K562 (cell line): ENCODE data around the gene BPIFB6. TPM values are rescaled to one million over a fixed set of nuclear protein-coding genes. Genes with fewer than 3 reads are reported as not detected.

Source experiments
- ATAC-seq: fragments of 200-7000 bp; cut with Tn5 transposase; 3 replicates; pipeline ENCODE4 v1.9.1; 2020; ENCODE audit warnings: moderate library complexity
- BruUV-seq: library from RNA; stranded (reverse); fragments of 400-500 nt; replicated peaks from 2 replicates; lab custom pipeline; 2021; lab: Mats Ljungman, UMichigan
- CTCF ChIA-PET: fragments of 300-600 bp; formaldehyde crosslinking; extraction: SDS; loops from one replicate; lab custom pipeline; 2021; ENCODE audit warnings: low intra/inter-chr PET ratio; lab: Yijun Ruan, JAX
- POLR2A ChIA-PET: fragments of 300-600, 350-650 bp; sonication (Branson Sonifier 250); formaldehyde crosslinking; extraction: SDS; loops from one replicate; lab custom pipeline; 2021; ENCODE audit warnings: antibody characterized with exemption, inconsistent platforms; lab: Yijun Ruan, JAX
- DNase-seq, 4 experiments: peaks; one replicate each; pipeline versions ENCODE4 v3.0.0 to v3.0.0-alpha.2; 2011 to 2018; ENCODE audit warnings: low spot score in 3 of 4, mixed read lengths in 3 of 4; ENCODE audit errors: extremely low read depth in 1 of 4
- FAIRE-seq: peaks from 2 replicates; lab custom pipeline; 2011; peaks lifted over from hg19 to GRCh38; lab: Jason Lieb, UNC
- H2AFZ ChIP-seq: 2 replicates; pipeline ENCODE4 v1.6.0; 2011; ENCODE audit warnings: low read depth, low read length, control low read depth, inconsistent platforms
- H3K27ac ChIP-seq: fragments of 200-600 bp; 3 replicates; pipeline ENCODE4 v1.8.0; 2011; ENCODE audit warnings: low read depth, mild to moderate bottlenecking, control low read depth, inconsistent platforms, low read length, moderate library complexity, mixed read lengths; ENCODE audit errors: extremely low read depth
- H3K27me3 ChIP-seq, 2 experiments: fragments of 300-600 bp in 1 of 2; 2 replicates in 1 of 2; 3 replicates in 1 of 2; pipeline versions ENCODE4 v1.6.0 to v1.8.0; 2011; ENCODE audit warnings: inconsistent platforms in 2 of 2, low read length in 2 of 2, mild to moderate bottlenecking in 1 of 2, mixed read lengths in 1 of 2, moderate library complexity in 1 of 2; ENCODE audit not compliant: control insufficient read depth in 2 of 2, insufficient read depth in 2 of 2
- H3K36me3 ChIP-seq: fragments of 300-600 bp; 3 replicates; pipeline ENCODE4 v1.8.0; 2011; ENCODE audit warnings: mild to moderate bottlenecking, low read length, inconsistent platforms; ENCODE audit not compliant: control insufficient read depth, insufficient read depth
- H3K4me1 ChIP-seq, 2 experiments: fragments of 200-600 bp in 1 of 2; replicated peaks in 1 of 2; 2 replicates in 1 of 2; 3 replicates in 1 of 2; pipeline versions ENCODE4 v1.5.1 to v1.8.0; 2011; ENCODE audit warnings: inconsistent platforms in 2 of 2, low read length in 2 of 2, mild to moderate bottlenecking in 1 of 2, mixed read lengths in 1 of 2, moderate library complexity in 1 of 2; ENCODE audit not compliant: control insufficient read depth in 2 of 2, insufficient read depth in 2 of 2
- H3K4me2 ChIP-seq: 2 replicates; pipeline ENCODE4 v1.6.1; 2011; ENCODE audit warnings: low read length, control low read depth, inconsistent platforms, mixed read lengths; ENCODE audit not compliant: insufficient read depth
- H3K4me3 ChIP-seq: fragments of 200-600 bp; sonication (generic), shearing (Covaris generic); 2 replicates; pipeline ENCODE4 v1.5.1; 2016; ENCODE audit warnings: control low read depth, inconsistent platforms
- H3K79me2 ChIP-seq: fragments of 200-600 bp; 3 replicates; pipeline ENCODE4 v1.8.0; 2011; ENCODE audit warnings: low read length, inconsistent platforms; ENCODE audit not compliant: control insufficient read depth, insufficient read depth
- H3K9ac ChIP-seq, 2 experiments: 2 replicates each; pipeline versions ENCODE4 v1.6.0 to v1.6.1; 2011; ENCODE audit warnings: low read depth in 2 of 2, low read length in 2 of 2, control low read depth in 1 of 2, inconsistent platforms in 1 of 2, mild to moderate bottlenecking in 1 of 2, mixed read lengths in 1 of 2; ENCODE audit not compliant: insufficient read depth in 1 of 2
- H3K9me1 ChIP-seq: one replicate; pipeline ENCODE4 v1.6.0; 2011; ENCODE audit warnings: inconsistent platforms, mild to moderate bottlenecking, low read length, moderate library complexity; ENCODE audit not compliant: control insufficient read depth, insufficient read depth
- H3K9me3 ChIP-seq: replicated peaks from 2 replicates; pipeline ENCODE4 v1.5.1; 2011; ENCODE audit warnings: low read depth, low read length, inconsistent platforms; ENCODE audit not compliant: control insufficient read depth, insufficient read depth
- H4K20me1 ChIP-seq: replicated peaks from 2 replicates; pipeline ENCODE4 v1.6.1; 2011; ENCODE audit warnings: low read length, inconsistent platforms, mixed read lengths; ENCODE audit not compliant: control insufficient read depth, insufficient read depth
- AFF4 ChIP-seq: sonication (generic); formaldehyde crosslinking; IDR thresholded peaks from 2 replicates; pipeline ENCODE4 v1.8.0; 2023; ENCODE audit warnings: mild to moderate bottlenecking, missing genetic modification reagents
- ARID1B ChIP-seq: fragments of 450-650 bp; IDR thresholded peaks from 2 replicates; pipeline ENCODE4 v1.6.1; 2016; ENCODE audit warnings: antibody characterized with exemption, mild to moderate bottlenecking, inconsistent platforms
- ELF1 ChIP-seq: fragments of 200-800 bp; sonication (Bioruptor generic); IDR thresholded peaks from 2 replicates; pipeline ENCODE4 v1.6.1; 2016; ENCODE audit warnings: missing genetic modification characterization, missing compliant biosample characterization
- ETS2 ChIP-seq: IDR thresholded peaks from 2 replicates; pipeline ENCODE4 v1.6.1; 2016; ENCODE audit warnings: borderline replicate concordance, missing genetic modification characterization, mild to moderate bottlenecking, moderate library complexity, missing compliant biosample characterization; ENCODE audit not compliant: poor library complexity, severe bottlenecking
- EWSR1 ChIP-seq: fragments of 450-650 bp; IDR thresholded peaks from 2 replicates; pipeline ENCODE4 v1.6.1; 2018; ENCODE audit warnings: borderline replicate concordance, mild to moderate bottlenecking, low read depth, moderate library complexity; ENCODE audit not compliant: partially characterized antibody
- FOXK1 ChIP-seq: sonication (generic); formaldehyde crosslinking; IDR thresholded peaks from 2 replicates; pipeline ENCODE4 v1.8.0; 2022; ENCODE audit warnings: missing genetic modification reagents, mild to moderate bottlenecking, borderline replicate concordance
- FUS ChIP-seq: fragments of 200-400 bp; formaldehyde crosslinking; optimal IDR thresholded peaks from 2 replicates; pipeline ENCODE3; 2017; ENCODE audit warnings: low read depth, low read length
- GABPB2 ChIP-seq: fragments of 250-450 bp; sonication (Bioruptor Pico); conservative IDR thresholded peaks from 2 replicates; pipeline ENCODE4 v1.5.1; 2021; ENCODE audit warnings: mild to moderate bottlenecking
- NFE2L1 ChIP-seq: fragments of 450-650 bp; IDR thresholded peaks from 2 replicates; pipeline ENCODE4 v1.6.1; 2016; ENCODE audit warnings: missing genetic modification characterization, low read depth, mild to moderate bottlenecking, missing compliant biosample characterization, moderate library complexity, borderline replicate concordance
- PHTF2 ChIP-seq: fragments of 250-450 bp; sonication (Bioruptor Pico); IDR thresholded peaks from 2 replicates; pipeline ENCODE4 v1.5.0; 2021; ENCODE audit warnings: mild to moderate bottlenecking
- TBP ChIP-seq: optimal IDR thresholded peaks from 2 replicates; pipeline ENCODE3; 2011; ENCODE audit warnings: low read depth, low read length, improper control_type of control experiment
- ZNF347 ChIP-seq: fragments of 450-650 bp; formaldehyde crosslinking; IDR thresholded peaks from 2 replicates; pipeline ENCODE4 v1.4.0; 2020; ENCODE audit warnings: low read depth, mild to moderate bottlenecking, moderate library complexity
- ZNF436 ChIP-seq: fragments of 250-450, 450-650 bp; sonication (Bioruptor Pico); formaldehyde crosslinking; IDR thresholded peaks from 2 replicates; pipeline ENCODE4 v1.7.0; 2020; ENCODE audit warnings: mild to moderate bottlenecking
- ZNF695 ChIP-seq: fragments of 450-650 bp; formaldehyde crosslinking; IDR thresholded peaks from 2 replicates; pipeline ENCODE4 v1.4.0; 2020; ENCODE audit warnings: mild to moderate bottlenecking, moderate library complexity
- ZNF75A ChIP-seq: fragments of 450-650 bp; formaldehyde crosslinking; IDR thresholded peaks from 2 replicates; pipeline ENCODE4 v1.4.0; 2020; ENCODE audit warnings: mild to moderate bottlenecking
- ZNF79 ChIP-seq: fragments of 250-450 bp; sonication (Bioruptor Pico); IDR thresholded peaks from 2 replicates; pipeline ENCODE4 v1.4.0; 2020; ENCODE audit warnings: low read depth, mild to moderate bottlenecking, moderate library complexity
- WGBS: fragments of 100-300 bp; shearing (Covaris generic); methylation state at CpG from one replicate; pipeline ENCODE4 v1.1.6; 2016; ENCODE audit warnings: low coverage, mixed read lengths; ENCODE audit not compliant: insufficient coverage; ENCODE audit errors: missing lambda C conversion rate; 5-methylcytosine and 5-hydroxymethylcytosine counted together
- in situ Hi-C: fragments of 300-500 bp; cut with MboI; formaldehyde crosslinking; loops from 4 replicates; pipeline ENCODE4 v1.15.0; 2018; ENCODE audit warnings: inconsistent platforms, mixed read lengths
- intact Hi-C: fragments of 100-400 bp; cut with micrococcal nuclease; formaldehyde crosslinking; loops from 2 replicates; pipeline ENCODE4 v1.14.2; 2022
- polyA plus RNA-seq, 8 experiments: library from polyadenylated mRNA; depleted of rRNA in 4 of 8; stranded (reverse) in 5 of 8; unstranded in 3 of 8; fragments of >200 nt; fragmentation: Nextera tagmentation in 2 of 8; fragmentation: Illumina TruSeq in 1 of 8; extraction: Ambion mirVana in 2 of 8; extraction: Trizol in 1 of 8; gene quantifications; 2 replicates each; pipeline versions ENCODE4 v1.2.1 to v1.2.3, GENCODE V29; 2011 to 2014; ENCODE audit warnings: inconsistent platforms in 1 of 8, missing spikeins in 1 of 8
- total RNA-seq, 7 experiments: library from RNA; depleted of rRNA in 6 of 7; stranded (reverse); fragments of >200 nt in 6 of 7; fragmentation: Illumina TruSeq in 2 of 7; extraction: Trizol in 2 of 7; gene quantifications; 2 replicates each; pipeline versions ENCODE4 v1.2.1 to v1.2.3, GENCODE V29; 2011 to 2021; ENCODE audit warnings: low replicate concordance in 1 of 7
- TF ChIP-seq, protein P1 (sequence below): sonication (generic); formaldehyde crosslinking; IDR thresholded peaks from 2 replicates; pipeline ENCODE4 v1.8.1; 2022; ENCODE audit warnings: missing genetic modification reagents

Gene BPIFB6
- total and polyA plus RNA-seq, 9 of the 15 experiments (the other 6 are each of a cell fraction or from before 2014, with no cell fraction given) = not detected

DNA sequence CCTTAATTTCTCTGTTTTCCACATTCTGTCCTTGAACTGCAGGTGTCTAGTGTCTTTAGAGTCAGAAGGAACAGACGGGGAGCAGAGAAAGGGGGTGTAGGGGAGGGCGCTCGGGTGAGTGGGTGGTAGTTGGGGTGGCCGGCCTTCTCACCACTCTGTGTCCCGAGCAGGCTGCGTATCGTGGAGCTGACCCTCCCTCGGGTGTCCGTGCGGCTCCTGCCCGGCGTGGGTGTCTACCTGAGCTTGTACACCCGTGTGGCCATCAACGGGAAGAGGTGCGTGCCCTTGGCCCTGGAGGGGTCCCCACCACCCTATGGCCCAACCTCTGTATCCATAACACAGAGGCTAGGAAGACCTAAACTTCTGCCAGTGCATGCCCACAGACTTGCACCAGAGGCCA, 53.3 kb downstream of the BPIFB6 start:
- Histone ChIP-seq H3K9ac (no peak overlapping the region), H3K9me3 (no peaks in the 10 kb centered on the region), H3K4me1 (peaks cover 0 to 5% of the 10 kb centered on the region in 2 experiments; a peak in 1 of 5 replicates), H3K79me2 (no peaks in the 10 kb centered on the region), H4K20me1 (peaks cover 7% of the 10 kb centered on the region; the same call in 1 of the 2 replicates), H2AFZ (no peak overlapping the region), H3K9me1 (no peaks in the 10 kb centered on the region), H3K4me3 (no peak overlapping the region), H3K27me3 (peaks cover 14 to 50% of the 10 kb centered on the region in 2 experiments; a peak in 4 of 5 replicates), H3K27ac (no peak overlapping the region), H3K36me3 (no peaks in the 10 kb centered on the region), H3K4me2 (no peak overlapping the region)
- intact Hi-C loops (no loop called here), in situ Hi-C loops (no loop called here)
- 2% methylated on average over 14 of the region's 15 CpGs for WGBS
- ATAC-seq = no peak
- DNase-seq = no peak
- ChIA-PET POLR2A (no interaction called here), CTCF (no interaction called here)
- no peak for TF ChIP-seq ZNF436
- TF ChIP-seq ZNF695 (CRISPR knock-in tag) = no peak
- no peak for TF ChIP-seq ZNF75A
- no peak for TF ChIP-seq ZNF79 (CRISPR knock-in tag)
- no peak for TF ChIP-seq ELF1 (tag)
- TF ChIP-seq ARID1B = no peak
- TF ChIP-seq EWSR1 = no peak
- TF ChIP-seq FUS = no peak
- no peak for TF ChIP-seq FOXK1
- no peak for TF ChIP-seq AFF4 (CRISPR knock-in tag)
- TF ChIP-seq, protein P1, sequence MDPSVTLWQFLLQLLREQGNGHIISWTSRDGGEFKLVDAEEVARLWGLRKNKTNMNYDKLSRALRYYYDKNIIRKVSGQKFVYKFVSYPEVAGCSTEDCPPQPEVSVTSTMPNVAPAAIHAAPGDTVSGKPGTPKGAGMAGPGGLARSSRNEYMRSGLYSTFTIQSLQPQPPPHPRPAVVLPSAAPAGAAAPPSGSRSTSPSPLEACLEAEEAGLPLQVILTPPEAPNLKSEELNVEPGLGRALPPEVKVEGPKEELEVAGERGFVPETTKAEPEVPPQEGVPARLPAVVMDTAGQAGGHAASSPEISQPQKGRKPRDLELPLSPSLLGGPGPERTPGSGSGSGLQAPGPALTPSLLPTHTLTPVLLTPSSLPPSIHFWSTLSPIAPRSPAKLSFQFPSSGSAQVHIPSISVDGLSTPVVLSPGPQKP = no peak
- TF ChIP-seq GABPB2 (CRISPR knock-in tag) = no peak
- TF ChIP-seq PHTF2 (CRISPR knock-in tag) = no peak
- no peak for TF ChIP-seq ZNF347
- TF ChIP-seq NFE2L1 (tag) = no peak
- no peak for TF ChIP-seq ETS2 (tag)
- no peak for TF ChIP-seq TBP
- no TSS peak for BruUV-seq
- FAIRE-seq = no peak
